ENCODE data around the gene PSMG3.

Gene PSMG3

DNA sequence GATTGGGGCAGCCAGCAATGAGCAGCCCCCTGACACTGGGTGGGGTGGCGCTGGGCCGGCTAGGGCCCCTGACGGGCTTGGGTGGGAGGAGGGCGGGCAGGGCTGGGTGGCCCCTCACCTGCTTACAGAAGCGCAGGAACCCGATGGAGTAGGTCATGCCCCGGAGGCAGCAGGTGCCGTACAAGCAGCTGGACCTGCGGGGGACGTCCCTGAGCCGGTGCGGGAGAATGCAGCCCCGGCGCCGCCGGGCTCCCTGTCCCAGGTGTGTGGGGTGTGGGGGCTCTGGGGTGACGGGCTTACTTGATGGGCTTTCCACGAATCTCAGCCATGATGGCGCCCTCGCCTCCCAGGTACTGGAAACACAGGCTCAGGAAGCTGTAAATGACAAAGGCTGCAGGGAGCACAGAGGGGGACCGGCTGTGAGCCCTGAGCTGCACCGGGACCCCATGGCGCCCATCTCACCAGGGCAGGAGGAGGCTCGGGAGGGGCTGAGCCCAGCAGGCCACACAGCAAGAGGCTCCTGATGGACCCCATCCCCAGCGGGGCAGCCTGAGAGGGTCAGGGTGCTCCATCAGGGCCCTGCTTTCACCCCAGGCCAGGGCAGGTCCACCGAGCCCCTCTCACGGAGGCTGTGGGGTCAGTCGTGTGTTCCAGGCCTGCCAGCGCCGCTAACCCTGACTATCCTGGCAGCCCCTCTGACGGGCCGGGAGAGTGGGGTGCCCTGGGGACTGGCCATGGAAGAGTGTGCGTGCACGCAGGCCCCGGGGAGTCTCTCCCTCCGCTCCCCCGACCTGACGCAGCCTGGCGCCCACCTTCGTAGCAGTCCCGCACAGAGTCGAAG, 19.6 kb downstream of the PSMG3 start:
- no peak for TF ChIP-seq JUND (IDR thresholded peaks at IDR 0.05; ENCODE audit: low read depth)
- no peak for DNase-seq (ENCODE audit: low read depth in 1 of 2, low spot score in 1 of 2)
- in situ Hi-C loops (cut with HindIII; ENCODE audit: low pct_unique_long_range_greater_than_20kb, low sequenced_read_pairs) = no loop called here

DNA sequence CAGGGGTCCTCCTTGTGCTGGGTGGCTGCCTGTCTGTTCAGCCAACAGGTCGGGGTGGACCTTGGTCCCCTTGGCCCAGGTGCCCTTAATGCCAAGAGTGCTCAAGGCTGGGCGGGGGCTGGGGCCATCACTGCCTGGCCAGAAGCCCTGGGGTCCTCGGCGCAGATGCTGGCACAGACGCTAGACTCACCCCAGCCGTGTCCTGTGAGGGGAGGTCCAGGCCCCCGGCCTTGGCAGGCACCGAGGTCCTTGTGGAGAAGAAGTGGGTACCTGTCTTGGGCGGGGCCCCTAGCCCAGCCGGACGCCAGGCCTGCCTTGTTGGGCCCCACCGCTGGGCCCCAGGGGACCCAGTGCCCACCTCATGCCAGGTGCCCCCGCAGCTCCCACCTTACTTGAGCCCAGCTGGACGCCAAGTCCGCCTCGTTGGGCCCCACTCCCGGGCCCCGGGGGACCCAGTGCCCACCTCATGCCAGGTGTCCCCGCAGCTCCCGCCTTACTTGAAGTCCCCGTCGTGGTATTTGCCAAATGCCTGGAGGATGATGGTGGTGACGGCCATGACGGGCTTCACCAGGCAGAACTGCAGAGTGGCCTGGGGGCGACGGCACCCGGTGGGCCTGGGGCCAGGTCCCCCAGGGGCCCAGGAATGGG, 20.4 kb downstream of the PSMG3 start:
- no peak for DNase-seq (ENCODE audit: low read depth in 1 of 2, low spot score in 1 of 2)
- no peak for TF ChIP-seq JUND (IDR thresholded peaks at IDR 0.05; ENCODE audit: low read depth)
- in situ Hi-C loops (cut with HindIII; ENCODE audit: low pct_unique_long_range_greater_than_20kb, low sequenced_read_pairs) = no loop called here

DNA sequence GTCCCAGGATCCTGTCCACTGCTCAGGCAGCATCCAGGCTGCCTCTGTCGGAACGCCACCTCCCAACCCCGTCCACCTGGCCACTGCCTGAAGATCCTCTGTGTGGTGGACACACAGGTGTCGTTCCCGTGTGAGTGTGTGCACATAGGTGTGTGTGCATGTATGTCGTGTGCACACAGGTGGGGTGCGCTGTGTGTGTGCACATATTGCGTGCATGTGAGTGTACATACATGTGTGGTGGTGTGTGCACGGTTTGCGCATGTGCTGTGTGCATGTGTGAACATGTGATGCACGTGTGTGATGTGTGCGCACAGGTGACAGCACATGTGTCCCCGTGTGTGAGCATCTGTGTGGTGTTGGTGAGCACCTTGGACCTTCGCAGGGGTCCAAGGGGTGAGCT, 20.9 kb downstream of the PSMG3 start:
- no peak for DNase-seq (ENCODE audit: low read depth in 1 of 2, low spot score in 1 of 2)
- in situ Hi-C loops (cut with HindIII; ENCODE audit: low pct_unique_long_range_greater_than_20kb, low sequenced_read_pairs) = no loop called here
- no peak for TF ChIP-seq JUND (IDR thresholded peaks at IDR 0.05; ENCODE audit: low read depth)

DNA sequence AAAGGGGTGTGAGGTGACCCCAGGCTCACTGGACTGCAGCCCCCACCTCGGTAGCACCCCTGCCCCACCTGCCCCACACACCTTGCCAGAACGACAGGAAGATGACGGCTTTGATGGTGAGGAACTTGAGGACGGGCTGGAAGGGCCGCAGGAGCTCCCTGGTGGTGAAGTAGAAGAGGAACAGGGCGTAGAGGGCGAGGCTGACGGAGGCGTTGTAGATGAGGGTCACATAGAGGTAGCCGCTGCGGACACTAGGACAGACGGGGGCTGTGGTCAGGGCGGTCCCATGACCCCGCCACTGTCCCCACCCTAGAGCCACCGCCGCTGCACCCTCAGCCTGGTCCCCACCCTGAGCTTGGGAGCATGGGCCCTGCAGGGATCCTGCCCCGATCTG, 21.4 kb downstream of the PSMG3 start:
- in situ Hi-C loops (cut with HindIII; ENCODE audit: low pct_unique_long_range_greater_than_20kb, low sequenced_read_pairs) = no loop called here
- no peak for TF ChIP-seq JUND (IDR thresholded peaks at IDR 0.05; ENCODE audit: low read depth)
- no peak for DNase-seq (ENCODE audit: low read depth in 1 of 2, low spot score in 1 of 2)

DNA sequence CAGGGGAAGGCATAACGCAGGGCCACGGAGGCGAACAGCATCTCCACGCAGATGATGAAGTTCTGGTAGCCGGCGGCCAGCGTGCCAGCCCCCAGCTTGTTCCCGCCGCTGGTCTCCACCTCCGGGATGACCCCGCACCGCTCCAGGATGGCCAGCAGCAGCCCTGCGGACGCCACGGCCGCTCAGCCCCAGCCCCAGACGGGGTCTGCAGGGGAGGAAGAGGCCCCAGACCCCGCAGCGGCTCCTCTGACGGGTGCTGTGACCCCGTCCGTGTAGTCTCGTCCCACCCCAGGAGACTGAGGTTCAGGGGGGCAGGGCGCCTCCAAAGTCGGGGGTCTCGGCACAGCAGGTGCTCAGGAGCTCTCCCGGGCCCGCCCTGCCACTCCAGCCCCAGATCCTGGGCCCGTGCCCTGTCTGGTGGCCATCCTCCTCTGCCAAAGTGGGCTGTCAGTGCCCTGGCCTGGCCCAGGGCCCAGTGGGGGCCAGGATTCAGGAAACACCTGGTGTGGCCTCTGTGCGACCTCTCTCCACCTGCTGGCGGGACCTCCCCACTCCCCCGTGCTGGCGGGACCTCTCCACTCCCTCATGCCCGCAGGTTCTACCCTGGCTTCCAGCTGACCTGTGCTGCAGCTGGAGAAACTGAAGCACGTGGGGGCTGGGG, 21.9 kb downstream of the PSMG3 start:
- no peak for TF ChIP-seq JUND (IDR thresholded peaks at IDR 0.05; ENCODE audit: low read depth)
- in situ Hi-C loops (cut with HindIII; ENCODE audit: low pct_unique_long_range_greater_than_20kb, low sequenced_read_pairs) = no loop called here
- DNase-seq (ENCODE audit: low read depth in 1 of 2, low spot score in 1 of 2) = no peak

DNA sequence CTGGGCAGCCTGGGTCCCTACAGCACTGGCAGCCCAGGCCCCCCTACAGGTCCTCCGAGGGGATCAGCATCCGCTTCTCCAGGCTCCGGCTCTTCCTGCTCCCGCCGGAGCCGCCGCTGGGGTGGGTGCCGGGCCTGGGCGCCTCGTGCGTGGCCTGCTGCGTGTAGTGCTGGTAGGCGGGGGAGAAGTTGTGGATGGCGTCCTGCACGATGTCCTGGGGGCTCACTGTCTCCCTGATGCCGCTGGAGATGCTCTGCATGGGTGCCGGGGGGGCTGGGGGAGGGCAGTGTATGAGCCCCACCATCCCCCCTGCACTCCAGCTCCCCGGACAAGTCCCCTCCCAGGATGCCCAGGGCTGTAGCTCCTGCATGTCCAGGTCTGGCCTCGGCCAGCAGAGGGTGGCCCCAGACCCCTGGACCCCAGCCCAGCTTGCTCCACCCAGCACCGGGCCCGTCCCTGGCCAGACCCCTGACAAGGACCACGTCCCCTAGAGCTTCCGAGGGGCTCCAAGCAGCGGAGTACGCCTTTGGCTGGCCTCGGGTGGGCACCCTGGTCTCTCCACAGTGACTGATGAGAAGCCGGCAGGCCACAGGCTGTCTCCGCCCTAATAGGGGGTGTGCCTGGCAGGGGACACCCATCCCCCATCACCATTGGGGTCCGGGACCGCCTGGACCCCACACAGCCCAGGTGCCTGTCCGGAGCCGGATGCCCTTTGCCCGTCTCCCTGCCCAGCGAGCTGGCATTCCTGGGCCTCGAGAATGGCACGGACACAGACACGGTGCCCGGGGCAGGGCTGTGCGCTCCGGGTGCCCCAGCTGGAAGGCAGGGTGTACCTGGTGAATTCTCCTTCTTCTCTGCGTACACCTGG, 22.7 kb downstream of the PSMG3 start:
- in situ Hi-C loops (cut with HindIII; ENCODE audit: low pct_unique_long_range_greater_than_20kb, low sequenced_read_pairs) = no loop called here
- DNase-seq (ENCODE audit: low read depth in 1 of 2, low spot score in 1 of 2) = no peak
- no peak for TF ChIP-seq JUND (IDR thresholded peaks at IDR 0.05; ENCODE audit: low read depth)

DNA sequence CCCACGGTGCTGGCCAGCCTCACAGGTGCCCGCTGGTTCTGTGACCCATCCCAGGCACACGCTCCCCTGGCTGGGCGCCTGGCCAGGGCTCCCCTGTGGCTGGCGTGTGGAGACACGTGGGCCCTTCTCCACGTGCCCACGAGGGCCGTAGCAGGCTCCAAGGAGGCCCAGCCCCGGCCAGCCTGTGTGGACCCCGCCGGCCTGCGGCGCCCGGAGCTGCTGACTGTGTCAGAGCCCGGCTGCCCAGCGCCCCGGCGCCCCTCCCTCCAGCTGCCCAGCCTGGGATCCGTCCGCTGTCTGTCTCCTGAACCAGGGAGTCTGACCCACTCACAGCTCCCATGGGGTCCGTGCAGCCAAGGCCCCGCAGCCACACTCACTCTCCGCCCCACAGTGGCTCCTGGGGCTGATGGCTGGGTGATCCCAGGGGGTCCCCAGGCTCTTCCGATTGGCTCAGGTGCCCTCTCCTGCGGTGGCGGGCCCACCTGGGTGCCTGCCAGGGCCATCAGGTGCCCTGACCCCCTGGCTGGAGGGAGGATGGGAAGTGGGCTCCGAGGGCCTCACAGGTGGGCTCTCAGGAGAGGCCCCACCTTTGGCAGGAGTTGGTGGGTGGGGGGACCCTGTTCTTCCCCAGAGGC, 23.4 kb downstream of the PSMG3 start:
- TF ChIP-seq JUND (IDR thresholded peaks at IDR 0.05; ENCODE audit: low read depth) = no peak
- in situ Hi-C loops (cut with HindIII; ENCODE audit: low pct_unique_long_range_greater_than_20kb, low sequenced_read_pairs) = no loop called here
- DNase-seq (ENCODE audit: low read depth in 1 of 2, low spot score in 1 of 2) = no peak

DNA sequence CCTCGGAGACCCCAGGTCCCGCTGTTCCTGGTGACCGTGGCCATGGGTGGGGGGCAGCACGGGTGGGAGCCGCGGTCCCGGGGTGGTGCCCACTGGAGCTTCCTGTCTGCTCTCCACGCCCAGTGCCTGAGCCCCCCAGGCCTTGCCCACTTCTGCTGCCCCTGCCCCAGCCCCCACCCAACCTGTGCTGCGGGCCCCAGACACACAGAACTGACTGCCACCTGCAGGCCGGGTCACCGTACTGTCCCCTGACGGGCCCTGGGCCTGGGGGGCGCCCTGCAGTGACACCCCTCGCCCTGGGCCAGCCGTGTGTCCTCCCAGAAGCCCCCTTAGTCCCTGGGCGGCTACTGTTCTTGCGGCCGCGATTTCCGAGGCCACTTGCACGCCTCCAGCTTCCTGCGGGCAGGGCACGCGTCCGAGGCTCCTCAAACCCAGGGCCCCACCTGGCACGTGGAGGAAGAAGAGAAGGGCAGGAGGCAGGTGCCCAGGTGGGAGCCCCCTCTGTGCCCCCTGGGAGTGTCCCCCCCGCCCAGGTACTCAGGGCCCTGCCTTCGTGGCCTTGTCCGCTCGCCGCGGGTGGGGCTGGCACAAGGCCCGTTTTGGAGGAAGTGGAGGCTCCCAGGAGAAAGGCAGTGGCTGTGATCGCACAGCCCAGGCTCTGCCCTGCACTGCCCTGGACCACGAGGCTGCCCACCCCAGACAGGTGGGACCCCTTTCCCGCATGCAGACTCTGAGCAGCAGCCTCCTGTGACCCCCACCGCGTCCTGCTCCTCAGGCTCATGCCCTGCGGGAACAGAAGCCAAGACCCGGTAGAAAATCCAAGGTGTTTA, 24.2 kb downstream of the PSMG3 start:
- in situ Hi-C loops (cut with HindIII; ENCODE audit: low pct_unique_long_range_greater_than_20kb, low sequenced_read_pairs) = no loop called here
- no peak for DNase-seq (ENCODE audit: low read depth in 1 of 2, low spot score in 1 of 2)
- no peak for TF ChIP-seq JUND (IDR thresholded peaks at IDR 0.05; ENCODE audit: low read depth)

DNA sequence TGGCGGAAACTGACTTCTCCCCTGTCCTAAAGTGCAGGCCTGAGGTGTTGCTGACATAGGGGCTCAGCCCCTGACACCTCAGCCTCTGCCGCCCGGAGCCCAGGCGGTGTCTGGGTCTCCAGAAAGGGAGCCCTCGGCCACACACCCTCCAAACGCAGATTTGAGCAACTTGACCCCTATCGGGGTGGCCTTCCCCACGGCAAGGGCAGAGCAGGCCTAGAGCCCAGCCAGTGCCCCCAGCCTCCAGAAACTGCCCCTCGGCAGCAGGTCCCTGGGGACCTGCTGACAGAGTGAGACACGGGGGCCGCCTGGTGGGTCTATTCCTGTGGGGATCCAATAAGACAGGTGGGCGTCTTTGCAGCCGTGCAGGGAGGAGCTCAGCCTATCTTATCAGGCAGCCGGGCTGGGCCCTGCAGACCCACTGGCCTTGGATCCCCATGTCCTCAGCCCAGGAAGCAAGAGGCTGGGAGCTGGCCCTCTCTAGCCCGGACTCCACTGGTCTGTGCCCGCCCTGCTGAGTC, 24.9 kb downstream of the PSMG3 start:
- in situ Hi-C loops (cut with HindIII; ENCODE audit: low pct_unique_long_range_greater_than_20kb, low sequenced_read_pairs) = no loop called here
- DNase-seq (ENCODE audit: low read depth in 1 of 2, low spot score in 1 of 2) = no peak
- no peak for TF ChIP-seq JUND (IDR thresholded peaks at IDR 0.05; ENCODE audit: low read depth)

DNA sequence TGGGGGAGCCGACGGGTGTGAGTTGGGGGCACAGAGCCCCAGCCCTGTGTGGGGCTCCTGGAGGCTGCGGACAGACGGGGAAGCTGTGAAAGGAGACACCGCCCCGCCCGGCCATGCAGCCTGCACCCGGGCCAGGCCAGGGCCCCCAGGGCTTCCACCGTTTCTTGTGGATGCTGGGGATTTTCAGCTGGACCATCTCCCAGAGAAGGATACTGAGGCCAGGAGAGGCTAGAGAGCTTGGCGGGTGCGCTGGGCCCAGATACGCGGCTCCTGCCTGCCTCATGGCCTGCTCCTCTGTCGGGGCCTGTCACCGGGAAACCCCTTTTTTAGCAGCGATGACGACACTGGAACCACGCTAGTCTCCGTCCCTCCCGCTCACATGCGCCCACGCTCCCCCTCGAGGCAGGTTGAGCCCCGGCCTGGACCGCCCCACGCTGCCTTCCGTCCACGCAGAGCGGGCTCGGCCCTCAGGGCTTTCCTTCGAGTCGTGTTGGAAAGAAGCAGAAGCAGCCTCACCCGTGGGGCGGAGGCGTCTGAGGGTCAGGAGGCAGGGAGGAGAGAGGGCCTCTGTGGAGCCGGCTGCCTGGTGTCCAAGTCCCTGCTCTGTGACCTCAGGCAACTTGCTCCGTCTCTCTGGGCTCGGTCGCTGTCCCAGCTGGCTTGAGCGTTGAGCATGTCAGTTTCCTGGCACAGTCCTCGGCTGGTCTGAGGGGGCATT, 25.5 kb downstream of the PSMG3 start:
- in situ Hi-C loops (cut with HindIII; ENCODE audit: low pct_unique_long_range_greater_than_20kb, low sequenced_read_pairs) = no loop called here
- no peak for DNase-seq (ENCODE audit: low read depth in 1 of 2, low spot score in 1 of 2)
- no peak for TF ChIP-seq JUND (IDR thresholded peaks at IDR 0.05; ENCODE audit: low read depth)

DNA sequence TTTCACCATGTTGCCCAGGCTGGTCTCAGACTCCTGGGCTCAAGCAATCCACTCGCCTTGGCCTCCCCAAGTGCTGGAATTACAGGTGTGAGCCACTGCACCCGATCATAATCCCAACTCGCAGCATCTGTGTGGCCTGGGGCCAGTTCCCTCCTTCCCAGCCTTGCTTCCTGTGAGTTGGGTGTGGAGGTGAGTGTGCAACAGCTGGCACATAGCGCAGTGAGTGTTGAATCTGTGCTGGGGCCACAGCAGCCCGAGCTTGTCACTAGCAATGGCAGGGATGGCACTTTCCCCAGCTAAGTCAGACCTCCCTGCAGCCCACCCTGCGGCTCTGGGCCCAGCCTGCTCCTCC, 26.0 kb downstream of the PSMG3 start:
- in situ Hi-C loops (cut with HindIII; ENCODE audit: low pct_unique_long_range_greater_than_20kb, low sequenced_read_pairs) = no loop called here
- no peak for TF ChIP-seq JUND (IDR thresholded peaks at IDR 0.05; ENCODE audit: low read depth)
- DNase-seq (ENCODE audit: low read depth in 1 of 2, low spot score in 1 of 2) = no peak
